Activated T-helper 2 cell treated with anti-CD3 and anti-CD28 coated beads, Interferon-gamma antibody, Interleukin-2, Interleukin-4, amounts not matched to agents 10 μg/mL and 5 μg/mL and 100 μg/mL, durations not matched to agents 14 hours and 24 hours and 36 hours (primary cell): Measurements from ENCODE around the gene CREB3L4. TPM values are rescaled to one million over a fixed set of nuclear protein-coding genes. Genes with fewer than 3 reads are reported as not detected.
A peak's percentile ranks its signal among the peaks of the same experiment; 100 is the strongest.
"Not testable (repeated sequence)": the region's sequence is repeated elsewhere in the genome, so short reads cannot be mapped to it uniquely, and the experiment has no call there.

ENCODE experiments used
- DNase-seq: peaks from one replicate; pipeline ENCODE4 v3.0.0; 2021; ENCODE audit warnings: low spot score
- H3K27ac Mint-ChIP-seq: one replicate; pipeline ENCODE4 v1.8.0; 2021; ENCODE audit warnings: mixed read lengths
- H3K27me3 Mint-ChIP-seq: one replicate; pipeline ENCODE4 v1.8.0; 2021; ENCODE audit warnings: low read depth, mixed read lengths
- H3K36me3 Mint-ChIP-seq: one replicate; pipeline ENCODE4 v1.8.0; 2021; ENCODE audit warnings: low read depth, mixed read lengths
- H3K4me1 Mint-ChIP-seq: one replicate; pipeline ENCODE4 v1.8.0; 2021; ENCODE audit warnings: low read depth, mixed read lengths
- H3K4me3 Mint-ChIP-seq: one replicate; pipeline ENCODE4 v1.8.0; 2021; ENCODE audit warnings: low read depth, mild to moderate bottlenecking, moderate library complexity, mixed read lengths
- H3K9me3 Mint-ChIP-seq: one replicate; pipeline ENCODE4 v1.8.0; 2021; ENCODE audit warnings: mixed read lengths
- intact Hi-C: fragments of 100-400 bp; cut with micrococcal nuclease; formaldehyde crosslinking; loops from one replicate; pipeline ENCODE4 v1.15.1; 2023
- total RNA-seq: library from RNA; stranded (reverse); gene quantifications from 2 replicates; pipeline ENCODE4 v1.2.3, GENCODE V29; 2022

The CREB3L4 gene
- total RNA-seq, 1 donor from 2014 or later: 12.5 TPM

- H3K27me3 Mint-ChIP-seq: no peaks in the 10 kb centered on the region
- H3K27ac Mint-ChIP-seq: peak within 1 kb of the TSS; percentile 84
- peaks cover 33% of the 10 kb centered on the region for H3K4me1 Mint-ChIP-seq
- peak within 1 kb of the TSS; percentile 71 for H3K4me3 Mint-ChIP-seq
- no peaks in the 10 kb centered on the region for H3K9me3 Mint-ChIP-seq
- intact Hi-C loops: loop anchor here (1.0 to 2.0 kb wide), 2 partner anchors 189 to 315 kb away; no protein-coding TSS in a partner anchor
- H3K36me3 Mint-ChIP-seq: peaks cover 8% of the 10 kb centered on the region
- DNase-seq: no peak
Observed at GRCh38 chr1:153985941-153986761, 18.4 kb downstream of the CREB3L4 start, which contains the start of gene RAB13. TSS of gene RAB13 (minus strand) at chr1:153986339. CDS start at chr1:153986236, 103 bp downstream.

GRCh38 chr1:153987621-153988020 lies 19.9 kb downstream of the CREB3L4 start:
- H3K4me3 Mint-ChIP-seq: no peak overlapping the region
- intact Hi-C loops: loop anchor here (2.0 kb wide), 1 partner anchor 191 kb away; no protein-coding TSS in a partner anchor

GRCh38 chr1:153990468-153991150 lies 22.9 kb downstream of the CREB3L4 start, which contains the start of gene RPS27:
TSS of gene RPS27 (plus strand) at chr1:153990762. CDS start at chr1:153990797, 35 bp downstream.
- Mint-ChIP-seq H3K4me1 (peaks cover 39% of the 10 kb centered on the region), H3K27ac (peak within 1 kb of the TSS; percentile 92), H3K9me3 (no peaks in the 10 kb centered on the region), H3K27me3 (no peaks in the 10 kb centered on the region), H3K36me3 (peaks cover 48% of the 10 kb centered on the region), H3K4me3 (peak within 1 kb of the TSS; percentile 88)
- intact Hi-C loops: loop anchor here (1.0 to 5.0 kb wide), 5 partner anchors 14 to 282 kb away; partner anchors contain the start of genes HAX1 and JTB
- DNase-seq: peak; percentile 88

More at GRCh38 chr1:153987621-153988020, 19.9 kb downstream of the CREB3L4 start:
- H3K27me3 Mint-ChIP-seq: no peaks in the 10 kb centered on the region
- peaks cover 44% of the 10 kb centered on the region for H3K4me1 Mint-ChIP-seq
- H3K27ac Mint-ChIP-seq: peak overlapping the region; percentile 53
- peaks cover 23% of the 10 kb centered on the region for H3K36me3 Mint-ChIP-seq
- no peaks in the 10 kb centered on the region for H3K9me3 Mint-ChIP-seq
- DNase-seq: no peak

GRCh38 chr1:153991151-153991630 lies 23.5 kb downstream of the CREB3L4 start:
- H3K27me3 Mint-ChIP-seq: no peaks in the 10 kb centered on the region
- DNase-seq: no peak
- no peaks in the 10 kb centered on the region for H3K9me3 Mint-ChIP-seq
- intact Hi-C loops: loop anchor here (2.0 to 5.0 kb wide), 2 partner anchors 14 to 191 kb away; partner anchors contain the start of gene JTB
- peak overlapping the region; percentile 92 for H3K27ac Mint-ChIP-seq
- peaks cover 51% of the 10 kb centered on the region for H3K36me3 Mint-ChIP-seq
- peak overlapping the region; percentile 88 for H3K4me3 Mint-ChIP-seq
- H3K4me1 Mint-ChIP-seq: peaks cover 35% of the 10 kb centered on the region

- intact Hi-C loops: loop anchor here (2.0 to 5.0 kb wide), 2 partner anchors 15 to 190 kb away; partner anchors contain the start of gene JTB
- Mint-ChIP-seq H3K4me1 (peaks cover 30% of the 10 kb centered on the region), H3K9me3 (no peaks in the 10 kb centered on the region), H3K36me3 (peaks cover 51% of the 10 kb centered on the region), H3K27ac (peak overlapping the region; percentile 92), H3K27me3 (no peaks in the 10 kb centered on the region), H3K4me3 (peak overlapping the region; percentile 88)
- no peak for DNase-seq
Observed at GRCh38 chr1:153991806-153992205, 24.1 kb downstream of the CREB3L4 start.

GRCh38 chr1:153995202-153995601 lies 27.5 kb downstream of the CREB3L4 start:
- no peaks in the 10 kb centered on the region for H3K9me3 Mint-ChIP-seq
- no peak for DNase-seq
- H3K27ac Mint-ChIP-seq: peak overlapping the region; percentile 43
- H3K36me3 Mint-ChIP-seq: peaks cover 51% of the 10 kb centered on the region
- peaks cover 19% of the 10 kb centered on the region for H3K4me1 Mint-ChIP-seq
- H3K4me3 Mint-ChIP-seq: no peak overlapping the region
- H3K27me3 Mint-ChIP-seq: no peaks in the 10 kb centered on the region
- intact Hi-C loops: no loop called here

- Mint-ChIP-seq H3K27ac (no peak overlapping the region), H3K36me3 (peaks cover 48% of the 10 kb centered on the region), H3K9me3 (no peaks in the 10 kb centered on the region), H3K4me3 (no peak overlapping the region), H3K27me3 (no peaks in the 10 kb centered on the region), H3K4me1 (peaks cover 16% of the 10 kb centered on the region)
- intact Hi-C loops: no loop called here
- DNase-seq: no peak
Observed at GRCh38 chr1:153995640-153996039, 27.9 kb downstream of the CREB3L4 start.

- H3K27ac Mint-ChIP-seq, H3K4me1 Mint-ChIP-seq, H3K27me3 Mint-ChIP-seq, H3K4me3 Mint-ChIP-seq, H3K9me3 Mint-ChIP-seq, intact Hi-C loops, DNase-seq: not testable (repeated sequence)
- H3K36me3 Mint-ChIP-seq: peaks cover 35% of the 10 kb centered on the region
Observed at GRCh38 chr1:153996882-153997281, 29.2 kb downstream of the CREB3L4 start.

- no peaks in the 10 kb centered on the region for H3K9me3 Mint-ChIP-seq
- H3K36me3 Mint-ChIP-seq: peaks cover 4% of the 10 kb centered on the region
- no peaks in the 10 kb centered on the region for H3K27me3 Mint-ChIP-seq
- no peak for DNase-seq
- H3K27ac Mint-ChIP-seq: no peak overlapping the region
- intact Hi-C loops: no loop called here
- H3K4me1 Mint-ChIP-seq: peaks cover under 1% of the 10 kb centered on the region
- H3K4me3 Mint-ChIP-seq: no peak overlapping the region
Observed at GRCh38 chr1:154000420-154000819, 32.7 kb downstream of the CREB3L4 start.

GRCh38 chr1:154006136-154006535 lies 38.4 kb downstream of the CREB3L4 start:
- Mint-ChIP-seq H3K36me3 (no peaks in the 10 kb centered on the region), H3K4me1 (no peaks in the 10 kb centered on the region), H3K27me3 (no peaks in the 10 kb centered on the region), H3K27ac (no peak overlapping the region), H3K4me3 (no peak overlapping the region), H3K9me3 (no peaks in the 10 kb centered on the region)
- DNase-seq: no peak
- intact Hi-C loops: no loop called here

- DNase-seq: no peak
- Mint-ChIP-seq H3K27me3 (no peaks in the 10 kb centered on the region), H3K36me3 (no peaks in the 10 kb centered on the region), H3K9me3 (no peaks in the 10 kb centered on the region), H3K27ac (no peak overlapping the region), H3K4me3 (no peak overlapping the region), H3K4me1 (peaks cover 2% of the 10 kb centered on the region)
- intact Hi-C loops: no loop called here
Observed at GRCh38 chr1:154012129-154012528, 44.4 kb downstream of the CREB3L4 start.

- intact Hi-C loops, DNase-seq, H3K9me3 Mint-ChIP-seq, H3K4me1 Mint-ChIP-seq, H3K27me3 Mint-ChIP-seq, H3K27ac Mint-ChIP-seq, H3K36me3 Mint-ChIP-seq, H3K4me3 Mint-ChIP-seq: not testable (repeated sequence)
Observed at GRCh38 chr1:154012543-154012942, 44.8 kb downstream of the CREB3L4 start.
